ENCODE measurements around the gene ARNT2. TPM values are rescaled to one million over a fixed set of nuclear protein-coding genes. Genes with fewer than 3 reads are reported as not detected.

ARNT2 gene
- total and polyA plus RNA-seq, 2 experiments from 2014 or later = 4.6 to 11.6 TPM

GRCh38 chr15:80473286-80474223 is 69.4 kb downstream of the ARNT2 start:
- peak; percentile 98 for ATAC-seq
- TF ChIP-seq ZNF331 (CRISPR knock-in tag; IDR thresholded peaks at IDR 0.05; ENCODE audit: low read depth) (no peak), ZNF114 (CRISPR knock-in tag; IDR thresholded peaks at IDR 0.05) (no peak)
- H3K36me3 ChIP-seq (ENCODE audit: insufficient read depth) = no peaks in the 10 kb centered on the region
- H3K4me1 Mint-ChIP-seq = peaks cover 38% of the 10 kb centered on the region
- H3K36me3 Mint-ChIP-seq (ENCODE audit: low read depth) = peaks cover 54% of the 10 kb centered on the region
- H2AFZ ChIP-seq = peak overlapping the region; percentile 75; the same call in 1 of the 2 replicates
- H3K4me2 ChIP-seq = peak overlapping the region; percentile 63
- H3K27me3 ChIP-seq (ENCODE audit: insufficient read depth) = no peaks in the 10 kb centered on the region
- no peaks in the 10 kb centered on the region for H3K79me2 ChIP-seq (replicated peaks; ENCODE audit: insufficient read depth)
- peak; percentile 45 for DNase-seq (ENCODE audit: low spot score)
- peak overlapping the region; percentile 60 for H3K27ac ChIP-seq (ENCODE audit: low read depth)
- H3K4me3 ChIP-seq = 0 out of 2 replicates have a peak overlapping the region, but pooled peaks have one; percentile 20
- no peaks in the 10 kb centered on the region for H4K20me1 ChIP-seq (replicated peaks; ENCODE audit: insufficient read depth)
- H3K4me3 Mint-ChIP-seq = no peak overlapping the region
- peaks cover 20% of the 10 kb centered on the region for H3K9me3 Mint-ChIP-seq
- H3K27me3 Mint-ChIP-seq (ENCODE audit: insufficient read depth, low read depth, poor library complexity) = peaks cover 2% of the 10 kb centered on the region
- H3K9me2 ChIP-seq (ENCODE audit: insufficient read depth) = no peaks in the 10 kb centered on the region
- H3F3A ChIP-seq (replicated peaks; ENCODE audit: low read depth) = no peaks in the 10 kb centered on the region
- peaks cover 26% of the 10 kb centered on the region for H3K4me1 ChIP-seq (ENCODE audit: insufficient read depth)
- peak overlapping the region; percentile 42; the same call in 1 of the 2 replicates for H3K27ac Mint-ChIP-seq

- peaks cover 26% of the 10 kb centered on the region for H3K4me1 ChIP-seq (ENCODE audit: insufficient read depth)
- ATAC-seq (no peak), DNase-seq (ENCODE audit: low spot score) (no peak)
- H3K27me3 ChIP-seq (ENCODE audit: insufficient read depth) = no peaks in the 10 kb centered on the region
- Mint-ChIP-seq H3K36me3 (ENCODE audit: low read depth) (peaks cover 58% of the 10 kb centered on the region), H3K9me3 (peaks cover 20% of the 10 kb centered on the region), H3K27me3 (ENCODE audit: insufficient read depth, low read depth, poor library complexity) (peaks cover 2% of the 10 kb centered on the region), H3K4me3 (no peak overlapping the region), H3K4me1 (peaks cover 34% of the 10 kb centered on the region), H3K27ac (no peak overlapping the region)
- H3F3A ChIP-seq (replicated peaks; ENCODE audit: low read depth) = no peaks in the 10 kb centered on the region
- no peak overlapping the region for H3K4me3 ChIP-seq
- no peaks in the 10 kb centered on the region for H4K20me1 ChIP-seq (replicated peaks; ENCODE audit: insufficient read depth)
- no peak overlapping the region for H3K4me2 ChIP-seq
- H3K36me3 ChIP-seq (ENCODE audit: insufficient read depth) = no peaks in the 10 kb centered on the region
- no peaks in the 10 kb centered on the region for H3K9me2 ChIP-seq (ENCODE audit: insufficient read depth)
- H2AFZ ChIP-seq = no peak overlapping the region
- no peak overlapping the region for H3K27ac ChIP-seq (ENCODE audit: low read depth)
- H3K79me2 ChIP-seq (replicated peaks; ENCODE audit: insufficient read depth) = no peaks in the 10 kb centered on the region
- TF ChIP-seq ZNF114 (CRISPR knock-in tag; IDR thresholded peaks at IDR 0.05) = no peak
- TF ChIP-seq ZNF462 (CRISPR knock-in tag; IDR thresholded peaks at IDR 0.05) = no peak
- TF ChIP-seq CTCF (conservative IDR thresholded peaks at IDR 0.05; ENCODE audit: low read depth in 2 of 2) = no peak
- TF ChIP-seq EZH2 (IDR thresholded peaks at IDR 0.05; ENCODE audit: low read depth, unreplicated experiment) = no peak
- no peak for TF ChIP-seq POLR2AphosphoS5 (IDR thresholded peaks at IDR 0.05; ENCODE audit: low read depth)
- no peak for TF ChIP-seq STAT1 (IDR thresholded peaks at IDR 0.05; ENCODE audit: unreplicated experiment)
- TF ChIP-seq JUNB (IDR thresholded peaks at IDR 0.05; ENCODE audit: unreplicated experiment) = no peak
- TF ChIP-seq NANOG (IDR thresholded peaks at IDR 0.05; ENCODE audit: borderline replicate concordance) = no peak
Measured at GRCh38 chr15:80474224-80475215, 70.3 kb downstream of the ARNT2 start.
